Epithelial cell of proximal tubule (primary cell): Measurements from ENCODE around the gene KIFAP3. TPM values are rescaled to one million over a fixed set of nuclear protein-coding genes. Genes with fewer than 3 reads are reported as not detected.

Source experiments
- DNase-seq: peaks from one replicate; pipeline ENCODE4 v3.0.0-alpha.2; 2011; ENCODE audit warnings: low read depth
- H3K4me3 ChIP-seq: 2 replicates; pipeline ENCODE4 v1.5.1; 2011; ENCODE audit warnings: low read depth, mild to moderate bottlenecking, low read length
- CTCF ChIP-seq: conservative IDR thresholded peaks from 2 replicates; pipeline ENCODE4 v1.5.1; 2012; ENCODE audit warnings: low read depth, mild to moderate bottlenecking, low read length
- total RNA-seq: library from RNA; depleted of rRNA; stranded (reverse); fragments of >200 nt; gene quantifications from 2 replicates; pipeline ENCODE4 v1.2.3, GENCODE V29; 2015

Gene KIFAP3
- total RNA-seq, 1 donor from 2014 or later = 15.7 TPM

- H3K4me3 ChIP-seq = no peak overlapping the region
- DNase-seq = no peak
- TF ChIP-seq CTCF = no peak
Observed at GRCh38 chr1:169970114-169970513, 104.4 kb downstream of the KIFAP3 start.

- H3K4me3 ChIP-seq = no peak overlapping the region
- TF ChIP-seq CTCF = no peak
- DNase-seq = no peak
Observed at GRCh38 chr1:169968174-169968573, 106.3 kb downstream of the KIFAP3 start.

GRCh38 chr1:169964206-169964605 is 110.3 kb downstream of the KIFAP3 start:
- DNase-seq = no peak
- TF ChIP-seq CTCF = no peak
- no peak overlapping the region for H3K4me3 ChIP-seq

- DNase-seq = no peak
- TF ChIP-seq CTCF = no peak
- no peak overlapping the region for H3K4me3 ChIP-seq
Observed at GRCh38 chr1:169959686-169960085, 114.8 kb downstream of the KIFAP3 start.

- no peak for TF ChIP-seq CTCF
- no peak for DNase-seq
- no peak overlapping the region for H3K4me3 ChIP-seq
Observed at GRCh38 chr1:169958987-169959386, 115.5 kb downstream of the KIFAP3 start.

GRCh38 chr1:169957884-169958283 is 116.6 kb downstream of the KIFAP3 start:
- H3K4me3 ChIP-seq = no peak overlapping the region
- no peak for TF ChIP-seq CTCF
- DNase-seq = no peak

GRCh38 chr1:169951108-169951507 is 123.4 kb downstream of the KIFAP3 start:
- DNase-seq = no peak
- no peak overlapping the region for H3K4me3 ChIP-seq
- TF ChIP-seq CTCF = no peak
